Heart left ventricle (tissue), 16 donors: ENCODE results near the gene SH3D19. TPM values are rescaled to one million over a fixed set of nuclear protein-coding genes. Genes with fewer than 3 reads are reported as not detected.

Experiments used
- ATAC-seq, 4 donors: fragments of 200-7000 bp; cut with Tn5 transposase; one replicate each; pipeline ENCODE4 v1.9.1; 2020 to 2022; ENCODE audit warnings: moderate library complexity in 4 of 4, mild to moderate bottlenecking in 3 of 4, moderate number of reproducible peaks in 1 of 4
- DNase-seq, 5 donors: peaks; one replicate each; pipeline ENCODE4 v3.0.0-alpha.2; 2020
- H3K27ac ChIP-seq, 12 donors: fragments of 200-600 bp; sonication (generic) in 4 of 12; one replicate each; pipeline versions ENCODE4 v1.5.0 to v1.8.0; 2016 to 2022; ENCODE audit warnings: mild to moderate bottlenecking in 2 of 12
- H3K27me3 ChIP-seq, 9 donors: fragments of 200-600 bp; sonication (generic) in 2 of 9; one replicate each; pipeline versions ENCODE4 v1.5.1 to v1.8.0; 2016 to 2022; ENCODE audit warnings: mild to moderate bottlenecking in 3 of 9
- H3K36me3 ChIP-seq, 9 donors: fragments of 200-600 bp; sonication (generic) in 2 of 9; one replicate each; pipeline versions ENCODE4 v1.5.0 to v1.8.0; 2018 to 2022; ENCODE audit warnings: mild to moderate bottlenecking in 2 of 9
- H3K4me1 ChIP-seq, 12 donors: fragments of 200-600 bp; sonication (generic) in 4 of 12; one replicate each; pipeline versions ENCODE4 v1.5.0 to v1.8.0; 2016 to 2022; ENCODE audit warnings: mild to moderate bottlenecking in 3 of 12
- H3K4me3 ChIP-seq, 12 donors: fragments of 200-600 bp; sonication (generic) in 4 of 12; one replicate each; pipeline versions ENCODE4 v1.5.0 to v1.8.0; 2017 to 2022; ENCODE audit warnings: mild to moderate bottlenecking in 9 of 12, moderate library complexity in 4 of 12
- H3K9me3 ChIP-seq, 12 donors: fragments of 200-600 bp; sonication (generic) in 4 of 12; one replicate each; pipeline versions ENCODE4 v1.5.0 to v1.8.0; 2016 to 2022; ENCODE audit warnings: mild to moderate bottlenecking in 1 of 12
- POLR2A ChIP-seq, 2 donors: fragments of 450-650 bp; IDR thresholded peaks; one replicate each; pipeline ENCODE4 v1.6.1; 2017; ENCODE audit warnings: antibody characterized with exemption in 2 of 2, mild to moderate bottlenecking in 2 of 2, moderate library complexity in 2 of 2
- WGBS, 4 donors: extraction: QIAGEN DNeasy Blood & Tissue Kit in 2 of 4; methylation state at CpG; one replicate each; pipeline versions ENCODE4 v1.1.5 to v1.1.7; 2013 to 2018; 5-methylcytosine and 5-hydroxymethylcytosine counted together
- intact Hi-C, 10 donors: fragments of 100-400 bp; cut with DNase I; formaldehyde crosslinking; loops; one replicate each; pipeline versions ENCODE4 v1.11.1 to v1.14.2; 2022
- polyA plus RNA-seq, 2 donors: library from polyadenylated mRNA; stranded (reverse); fragments of 200-250 nt; gene quantifications; one replicate each; pipeline ENCODE4 v1.2.3, GENCODE V29; 2013
- total RNA-seq, 9 donors: library from RNA; depleted of rRNA in 2 of 9; stranded (reverse); fragments of >200 nt in 2 of 9; fragmentation: NEBNext Ultra II Directional in 3 of 9; extraction: Animal tissue kit (Norgen Biotek cat#: 25700) in 3 of 9; gene quantifications; one replicate each; pipeline versions ENCODE4 v1.1.0 to v1.2.4, GENCODE V29; 2016 to 2023
- TF ChIP-seq, protein P1 (sequence below), 12 donors: fragments of 200-600 bp; sonication (generic) in 4 of 12; IDR thresholded peaks; one replicate each; pipeline versions ENCODE4 v1.5.0 to v1.8.0; 2018 to 2022; ENCODE audit warnings: antibody characterized with exemption in 12 of 12, mild to moderate bottlenecking in 5 of 12
- donor health status: ischemic (EF 13 %, LVEDD 7.1; RV severe dilation, severe dysfunction).
- donor health status: healthy with polysubstance abuse.
- donor health status: DM: no; HTN: yes; CAD: no.
- donor health status: DM: no; HTN: no; CAD: no.
- donor health status: ischemic (EF 25% LVEDD 6.9; RV normal size, moderate dysfunction).
- donor health status: ischemic (EF 25% LVEDD 5.7; RV mildly dilated, moderate dysfunction).
- donor health status: healthy.
- donor health status: DM: yes; HTN: yes; CAD: no.
- donor health status: ischemic (EF 35%, LVEDD 5.7; RV mildly dilated, moderate dysfunction).
- donor health status: nonischemic (EF 11% LVEDD 7.7; RV severe dilation, severe dysfunction).
- donor health status: DM: yes; HTN: yes; CAD: no.
- donor health status: PGD.
- donor health status: ischemic (EF 29% LVEDD 5.4; RV normal size, mild dysfunction).
- donor health status: nonischemic (EF 23%, LVEDD 6.1; RV moderate dilation, normal function).

Gene SH3D19
- total and polyA plus RNA-seq, 11 donors: 60.4 to 173 (median 126) TPM

GRCh38 chr4:151339467-151339866 lies 14.1 kb upstream of the SH3D19 start:
- no peaks in the 10 kb centered on the region for H3K27me3 ChIP-seq
- no peak for DNase-seq
- intact Hi-C loops: loop anchor here in 1 of 10 donors (10.0 kb wide), 1 partner anchor 205 kb away; no protein-coding TSS in a partner anchor
- no peaks in the 10 kb centered on the region for H3K9me3 ChIP-seq
- TF ChIP-seq, protein P1, sequence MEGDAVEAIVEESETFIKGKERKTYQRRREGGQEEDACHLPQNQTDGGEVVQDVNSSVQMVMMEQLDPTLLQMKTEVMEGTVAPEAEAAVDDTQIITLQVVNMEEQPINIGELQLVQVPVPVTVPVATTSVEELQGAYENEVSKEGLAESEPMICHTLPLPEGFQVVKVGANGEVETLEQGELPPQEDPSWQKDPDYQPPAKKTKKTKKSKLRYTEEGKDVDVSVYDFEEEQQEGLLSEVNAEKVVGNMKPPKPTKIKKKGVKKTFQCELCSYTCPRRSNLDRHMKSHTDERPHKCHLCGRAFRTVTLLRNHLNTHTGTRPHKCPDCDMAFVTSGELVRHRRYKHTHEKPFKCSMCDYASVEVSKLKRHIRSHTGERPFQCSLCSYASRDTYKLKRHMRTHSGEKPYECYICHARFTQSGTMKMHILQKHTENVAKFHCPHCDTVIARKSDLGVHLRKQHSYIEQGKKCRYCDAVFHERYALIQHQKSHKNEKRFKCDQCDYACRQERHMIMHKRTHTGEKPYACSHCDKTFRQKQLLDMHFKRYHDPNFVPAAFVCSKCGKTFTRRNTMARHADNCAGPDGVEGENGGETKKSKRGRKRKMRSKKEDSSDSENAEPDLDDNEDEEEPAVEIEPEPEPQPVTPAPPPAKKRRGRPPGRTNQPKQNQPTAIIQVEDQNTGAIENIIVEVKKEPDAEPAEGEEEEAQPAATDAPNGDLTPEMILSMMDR (IDR thresholded peaks at IDR 0.05): no peak
- no peak for TF ChIP-seq POLR2A (IDR thresholded peaks at IDR 0.05)
- no peak overlapping the region for H3K4me3 ChIP-seq
- 90 to 97% (median 92%) methylated on average over 2 of the region's 2 CpGs for WGBS, 4 donors
- no peaks in the 10 kb centered on the region for H3K36me3 ChIP-seq
- H3K4me1 ChIP-seq: no peaks in the 10 kb centered on the region
- H3K27ac ChIP-seq: no peak overlapping the region
- no peak for ATAC-seq

DNA sequence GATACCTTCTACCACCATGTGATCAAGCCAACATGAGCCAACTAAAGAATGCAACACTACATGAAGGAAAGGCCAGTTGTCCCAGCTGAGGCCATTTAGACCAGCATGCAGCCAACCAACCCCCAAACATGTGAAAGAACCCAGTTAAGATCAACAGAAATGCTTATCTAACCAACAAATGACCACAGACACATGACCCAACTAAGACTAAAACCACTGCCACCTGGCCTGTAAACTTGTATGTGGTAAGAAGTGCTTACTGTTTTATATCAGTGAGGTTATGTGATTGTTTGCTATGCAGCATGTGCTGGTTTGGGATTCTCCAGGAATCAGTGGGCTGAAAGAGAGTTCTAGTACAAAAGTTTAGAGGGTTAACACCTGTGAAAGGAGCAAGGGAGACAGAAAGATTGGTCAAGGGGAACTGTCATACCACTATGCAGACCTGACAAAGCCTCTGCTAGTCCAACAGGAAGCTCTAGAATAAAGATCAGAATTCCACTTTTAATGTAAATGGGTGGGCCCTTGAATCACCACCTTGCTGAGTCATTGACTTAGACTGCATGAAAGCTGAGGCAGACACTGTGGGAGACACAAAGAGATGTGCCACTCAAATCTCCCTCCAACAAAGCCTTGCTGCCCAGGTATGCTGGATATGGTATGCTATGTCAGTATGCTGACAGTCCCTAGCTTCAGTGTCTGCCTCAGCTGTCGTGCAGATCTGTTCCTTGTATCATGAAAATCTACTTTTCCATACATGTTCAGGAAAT lies 6.1 kb upstream of the SH3D19 start:
- ATAC-seq: no peak
- Histone ChIP-seq H3K4me3 (no peak overlapping the region), H3K27ac (no peak overlapping the region), H3K36me3 (no peaks in the 10 kb centered on the region), H3K9me3 (no peaks in the 10 kb centered on the region), H3K27me3 (no peaks in the 10 kb centered on the region), H3K4me1 (no peaks in the 10 kb centered on the region)
- 81 to 100% (median 94%) methylated on average over 1 of the region's 1 CpG for whole genome bisulfite sequencing, 4 donors
- intact Hi-C loops: loop anchor here in 1 of 10 donors (10.0 kb wide), 1 partner anchor 197 kb away; no protein-coding TSS in a partner anchor
- no peak for DNase-seq
- TF ChIP-seq POLR2A (IDR thresholded peaks at IDR 0.05): no peak
- TF ChIP-seq, protein P1 (IDR thresholded peaks at IDR 0.05): no peak

DNA sequence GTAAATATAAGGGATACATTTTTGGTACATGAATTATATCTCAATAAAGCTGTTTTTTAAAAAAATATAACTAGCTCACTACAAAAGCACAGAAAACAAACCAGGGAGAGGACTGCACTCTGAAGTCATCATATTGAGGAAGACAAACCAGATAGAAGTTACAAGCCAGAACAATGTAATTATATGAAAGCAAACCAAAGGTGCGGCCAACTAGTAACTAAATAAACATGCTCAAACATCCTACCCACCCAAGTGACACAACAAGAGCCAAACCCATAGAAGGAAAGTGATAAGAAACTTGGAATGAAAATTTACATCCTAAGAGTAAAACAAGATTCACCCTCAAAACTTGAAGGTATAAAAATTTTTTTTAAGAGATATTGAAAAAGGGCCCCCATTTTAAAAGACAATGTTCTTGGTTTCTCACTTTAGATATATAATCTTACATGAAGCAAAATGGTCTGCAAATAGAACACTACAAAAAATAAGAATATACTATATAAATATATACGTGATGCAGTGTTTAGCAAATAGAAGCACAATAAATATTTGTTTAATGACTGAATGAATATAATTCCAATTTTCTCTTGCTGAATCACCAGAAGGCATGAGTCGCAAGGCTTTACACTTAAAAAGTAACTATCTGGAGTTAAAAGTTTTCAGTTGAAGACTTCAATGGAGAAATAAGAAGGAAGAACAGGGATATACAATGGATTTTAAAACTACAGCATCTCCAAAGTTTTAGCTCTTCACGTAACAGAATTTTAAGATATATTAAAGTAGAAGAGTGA lies 4.0 kb upstream of the SH3D19 start:
- Histone ChIP-seq H3K27ac (no peak overlapping the region), H3K4me3 (no peak overlapping the region), H3K27me3 (peaks cover 0 to 12% (median 0%) of the 10 kb centered on the region in 9 donors), H3K9me3 (no peaks in the 10 kb centered on the region), H3K36me3 (no peaks in the 10 kb centered on the region), H3K4me1 (peaks cover 0 to 3% (median 0%) of the 10 kb centered on the region in 12 donors)
- no peak for TF ChIP-seq POLR2A (IDR thresholded peaks at IDR 0.05)
- TF ChIP-seq, protein P1 (IDR thresholded peaks at IDR 0.05): no peak
- 92 to 96% (median 94%) methylated on average over 4 of the region's 4 CpGs for WGBS, 4 donors
- no peak for DNase-seq
- ATAC-seq: no peak
- intact Hi-C loops: loop anchor here in 5 of 10 donors (5.0 to 10.0 kb wide), 6 partner anchors 33 to 215 kb away; partner anchors contain the start of gene PRSS48 (in 2 of the 5)

- H3K9me3 ChIP-seq: no peaks in the 10 kb centered on the region
- H3K4me3 ChIP-seq: peak overlapping the region; percentile 68 to 93 (median 75)
- TF ChIP-seq, protein P1 (IDR thresholded peaks at IDR 0.05): no peak
- TF ChIP-seq POLR2A (IDR thresholded peaks at IDR 0.05): no peak
- no peaks in the 10 kb centered on the region for H3K36me3 ChIP-seq
- no peak for DNase-seq
- H3K27ac ChIP-seq: peak overlapping the region; percentile 85 to 96 (median 94)
- 51 to 68% (median 65%) methylated on average over 6 of the region's 6 CpGs for WGBS, 4 donors
- intact Hi-C loops: loop anchor here in 4 of 10 donors (5.0 to 10.0 kb wide), 5 partner anchors 36 to 211 kb away; partner anchors contain the start of gene PRSS48 (in 2 of the 4)
- H3K4me1 ChIP-seq: peaks cover 0 to 35% (median 20%) of the 10 kb centered on the region in 12 donors
- peaks cover 0 to 18% (median 0%) of the 10 kb centered on the region in 9 donors for H3K27me3 ChIP-seq
- ATAC-seq: no peak
These were observed 493 bp upstream of the SH3D19 start for GRCh38 chr4:151325949-151326246.
